ENCODE measurements around the gene APOL4.
"Not testable (repeated sequence)": the region's sequence is repeated elsewhere in the genome, so short reads cannot be mapped to it uniquely, and the experiment has no call there.

APOL4 gene

GRCh38 chr22:36204632-36205015, 3.0 kb upstream of the APOL4 start:
- H3K27me3 ChIP-seq (ENCODE audit: insufficient read depth, low read length, poor library complexity), result no peaks in the 10 kb centered on the region
- no peaks in the 10 kb centered on the region for H3K79me2 ChIP-seq (ENCODE audit: insufficient read depth, low read length)
- no peaks in the 10 kb centered on the region for H3K9me3 ChIP-seq (ENCODE audit: insufficient read depth, low read length, severe bottlenecking)
- ATAC-seq (ENCODE audit: insufficient read depth, low read depth) (no peak), DNase-seq (no peak)
- peaks cover 26% of the 10 kb centered on the region for H3K4me1 ChIP-seq (ENCODE audit: insufficient read depth, low read length)
- no peak overlapping the region for H3K4me3 ChIP-seq (ENCODE audit: low read depth in 1 of 2, low read length in 2 of 2)
- no peak overlapping the region for H3K4me2 ChIP-seq (ENCODE audit: insufficient read depth, low read length)
- no peak overlapping the region for H3K9ac ChIP-seq (ENCODE audit: low read depth, low read length)
- no peak overlapping the region for H2AFZ ChIP-seq (ENCODE audit: low read depth, low read length)
- no peak overlapping the region for H3K27ac ChIP-seq (ENCODE audit: low read length)
- no peak for TF ChIP-seq EZH2 (IDR thresholded peaks at IDR 0.05; ENCODE audit: borderline replicate concordance, low read depth, low read length, severe bottlenecking)
- TF ChIP-seq CTCF (IDR thresholded peaks at IDR 0.05; ENCODE audit: borderline replicate concordance, extremely low read depth, low read length, poor library complexity, severe bottlenecking), result peak; percentile 2
- no peaks in the 10 kb centered on the region for H3K36me3 ChIP-seq (ENCODE audit: insufficient read depth, low read length)
- H4K20me1 ChIP-seq (ENCODE audit: insufficient read depth, low read length), result no peaks in the 10 kb centered on the region

GRCh38 chr22:36204001-36204631, 2.5 kb upstream of the APOL4 start:
- Histone ChIP-seq H3K27me3 (ENCODE audit: insufficient read depth, low read length, poor library complexity) (no peaks in the 10 kb centered on the region), H3K36me3 (ENCODE audit: insufficient read depth, low read length) (no peaks in the 10 kb centered on the region), H3K9me3 (ENCODE audit: insufficient read depth, low read length, severe bottlenecking) (no peaks in the 10 kb centered on the region), H3K4me2 (ENCODE audit: insufficient read depth, low read length) (no peak overlapping the region), H3K4me3 (ENCODE audit: low read depth in 1 of 2, low read length in 2 of 2) (no peak overlapping the region), H2AFZ (ENCODE audit: low read depth, low read length) (no peak overlapping the region), H3K27ac (ENCODE audit: low read length) (no peak overlapping the region), H3K9ac (ENCODE audit: low read depth, low read length) (no peak overlapping the region), H3K79me2 (ENCODE audit: insufficient read depth, low read length) (no peaks in the 10 kb centered on the region), H4K20me1 (ENCODE audit: insufficient read depth, low read length) (no peaks in the 10 kb centered on the region), H3K4me1 (ENCODE audit: insufficient read depth, low read length) (peaks cover 30% of the 10 kb centered on the region)
- ATAC-seq (ENCODE audit: insufficient read depth, low read depth) (no peak), DNase-seq (no peak)
- TF ChIP-seq CTCF (IDR thresholded peaks at IDR 0.05; ENCODE audit: borderline replicate concordance, extremely low read depth, low read length, poor library complexity, severe bottlenecking), result no peak
- TF ChIP-seq EZH2 (IDR thresholded peaks at IDR 0.05; ENCODE audit: borderline replicate concordance, low read depth, low read length, severe bottlenecking), result no peak

- H3K9ac ChIP-seq (ENCODE audit: low read depth, low read length); H3K27me3 ChIP-seq (ENCODE audit: insufficient read depth, low read length, poor library complexity); H3K4me3 ChIP-seq (ENCODE audit: low read depth in 1 of 2, low read length in 2 of 2); DNase-seq; H2AFZ ChIP-seq (ENCODE audit: low read depth, low read length); H3K79me2 ChIP-seq (ENCODE audit: insufficient read depth, low read length); H3K27ac ChIP-seq (ENCODE audit: low read length); H3K36me3 ChIP-seq (ENCODE audit: insufficient read depth, low read length); H4K20me1 ChIP-seq (ENCODE audit: insufficient read depth, low read length); ATAC-seq (ENCODE audit: insufficient read depth, low read depth); H3K9me3 ChIP-seq (ENCODE audit: insufficient read depth, low read length, severe bottlenecking); H3K4me2 ChIP-seq (ENCODE audit: insufficient read depth, low read length): not testable (repeated sequence)
- peaks cover 37% of the 10 kb centered on the region for H3K4me1 ChIP-seq (ENCODE audit: insufficient read depth, low read length)
Observed at GRCh38 chr22:36203441-36203840, 1.8 kb upstream of the APOL4 start.

- peak; percentile 9 for TF ChIP-seq CTCF (IDR thresholded peaks at IDR 0.05; ENCODE audit: borderline replicate concordance, extremely low read depth, low read length, poor library complexity, severe bottlenecking)
- not testable (repeated sequence) for ATAC-seq (ENCODE audit: insufficient read depth, low read depth); H3K36me3 ChIP-seq (ENCODE audit: insufficient read depth, low read length); H3K9me3 ChIP-seq (ENCODE audit: insufficient read depth, low read length, severe bottlenecking); H3K4me3 ChIP-seq (ENCODE audit: low read depth in 1 of 2, low read length in 2 of 2); H4K20me1 ChIP-seq (ENCODE audit: insufficient read depth, low read length); H3K79me2 ChIP-seq (ENCODE audit: insufficient read depth, low read length); H3K9ac ChIP-seq (ENCODE audit: low read depth, low read length); H3K27me3 ChIP-seq (ENCODE audit: insufficient read depth, low read length, poor library complexity); H3K4me2 ChIP-seq (ENCODE audit: insufficient read depth, low read length); H2AFZ ChIP-seq (ENCODE audit: low read depth, low read length)
- H3K27ac ChIP-seq (ENCODE audit: low read length), result peak overlapping the region; percentile 58
- peak; percentile 41 for DNase-seq
- peaks cover 42% of the 10 kb centered on the region for H3K4me1 ChIP-seq (ENCODE audit: insufficient read depth, low read length)
Observed at GRCh38 chr22:36202906-36203305, 1.3 kb upstream of the APOL4 start.

- not testable (repeated sequence) for H2AFZ ChIP-seq (ENCODE audit: low read depth, low read length)
- peaks cover 58% of the 10 kb centered on the region for H3K4me1 ChIP-seq (ENCODE audit: insufficient read depth, low read length)
- H3K4me2 ChIP-seq (ENCODE audit: insufficient read depth, low read length), result peak overlapping the region; percentile 46; the same call in 1 of the 2 replicates
Observed at GRCh38 chr22:36201025-36201424, 584 bp downstream of the APOL4 start.

More at GRCh38 chr22:36201025-36201424, 584 bp downstream of the APOL4 start:
- ATAC-seq (ENCODE audit: insufficient read depth, low read depth), result 0 out of 3 replicates have a peak, but pooled peaks have one; percentile 15
- not testable (repeated sequence) for H3K27me3 ChIP-seq (ENCODE audit: insufficient read depth, low read length, poor library complexity); H3K36me3 ChIP-seq (ENCODE audit: insufficient read depth, low read length); H3K9me3 ChIP-seq (ENCODE audit: insufficient read depth, low read length, severe bottlenecking); H4K20me1 ChIP-seq (ENCODE audit: insufficient read depth, low read length); DNase-seq; H3K79me2 ChIP-seq (ENCODE audit: insufficient read depth, low read length)
- peak overlapping the region; percentile 79 for H3K27ac ChIP-seq (ENCODE audit: low read length)
- H3K9ac ChIP-seq (ENCODE audit: low read depth, low read length), result peak overlapping the region; percentile 31
- peak overlapping the region in 1 of 2 experiments; percentile 28; a peak in 2 of 4 replicates for H3K4me3 ChIP-seq (ENCODE audit: low read depth in 1 of 2, low read length in 2 of 2)

Data from DND-41 (cell line).